VCaP (cell line): Measurements from ENCODE around the gene CCBE1.

Source experiments
- H3K27ac ChIP-seq: fragments of 450-650 bp; 2 replicates; pipeline ENCODE4 v1.5.1; 2017
- TF ChIP-seq, protein P1 (sequence below): fragments of 450-650 bp; conservative IDR thresholded peaks from 2 replicates; pipeline ENCODE4 v1.5.1; 2017; ENCODE audit warnings: mild to moderate bottlenecking, moderate library complexity

The CCBE1 gene

DNA sequence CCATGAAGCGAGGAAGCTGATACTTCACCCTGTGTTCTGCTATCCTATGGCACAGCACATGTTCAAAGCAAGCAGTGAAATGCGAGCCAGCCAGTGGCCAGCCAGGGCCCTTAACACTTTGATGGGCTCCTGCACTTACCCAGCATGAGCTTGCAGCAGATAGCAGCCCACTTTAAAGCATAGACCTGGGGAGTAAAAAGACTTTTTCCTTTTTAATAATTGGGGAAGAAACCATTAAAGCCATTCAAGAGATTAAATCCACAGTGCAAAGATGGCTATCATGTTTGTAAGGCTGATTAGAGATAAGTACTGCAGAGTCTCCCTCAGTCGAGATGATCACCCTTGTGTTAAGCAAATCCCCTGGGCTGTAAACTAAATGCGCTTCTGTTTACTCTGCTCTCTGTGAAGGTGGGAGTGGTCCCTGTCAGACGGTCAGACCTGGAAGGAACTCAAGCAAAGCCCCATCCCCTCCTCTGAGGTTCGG, 15.7 kb downstream of the CCBE1 start:
- H3K27ac ChIP-seq: peak overlapping the region; percentile 40
- TF ChIP-seq, protein P1, sequence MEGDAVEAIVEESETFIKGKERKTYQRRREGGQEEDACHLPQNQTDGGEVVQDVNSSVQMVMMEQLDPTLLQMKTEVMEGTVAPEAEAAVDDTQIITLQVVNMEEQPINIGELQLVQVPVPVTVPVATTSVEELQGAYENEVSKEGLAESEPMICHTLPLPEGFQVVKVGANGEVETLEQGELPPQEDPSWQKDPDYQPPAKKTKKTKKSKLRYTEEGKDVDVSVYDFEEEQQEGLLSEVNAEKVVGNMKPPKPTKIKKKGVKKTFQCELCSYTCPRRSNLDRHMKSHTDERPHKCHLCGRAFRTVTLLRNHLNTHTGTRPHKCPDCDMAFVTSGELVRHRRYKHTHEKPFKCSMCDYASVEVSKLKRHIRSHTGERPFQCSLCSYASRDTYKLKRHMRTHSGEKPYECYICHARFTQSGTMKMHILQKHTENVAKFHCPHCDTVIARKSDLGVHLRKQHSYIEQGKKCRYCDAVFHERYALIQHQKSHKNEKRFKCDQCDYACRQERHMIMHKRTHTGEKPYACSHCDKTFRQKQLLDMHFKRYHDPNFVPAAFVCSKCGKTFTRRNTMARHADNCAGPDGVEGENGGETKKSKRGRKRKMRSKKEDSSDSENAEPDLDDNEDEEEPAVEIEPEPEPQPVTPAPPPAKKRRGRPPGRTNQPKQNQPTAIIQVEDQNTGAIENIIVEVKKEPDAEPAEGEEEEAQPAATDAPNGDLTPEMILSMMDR: no peak

DNA sequence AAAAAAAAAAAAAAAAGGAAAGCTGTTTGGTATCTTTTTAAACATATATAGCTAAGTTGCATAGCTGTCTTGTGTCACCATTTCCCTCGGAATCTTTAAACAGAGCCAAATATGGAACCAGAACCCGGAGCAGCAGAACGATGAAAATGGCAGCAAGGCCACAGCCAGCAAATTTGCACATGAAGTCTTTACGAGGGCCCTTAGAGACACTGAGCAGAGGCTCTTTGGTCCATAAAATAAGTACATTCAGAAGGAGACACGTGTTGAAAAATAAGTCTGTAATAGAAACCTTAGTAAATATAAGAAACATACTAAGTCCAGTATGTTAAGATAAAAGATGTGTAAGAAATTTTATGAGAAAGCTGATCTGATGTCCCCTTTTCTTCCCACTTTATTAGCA, 16.2 kb downstream of the CCBE1 start:
- H3K27ac ChIP-seq: peak overlapping the region; percentile 40
- TF ChIP-seq, protein P1: no peak

DNA sequence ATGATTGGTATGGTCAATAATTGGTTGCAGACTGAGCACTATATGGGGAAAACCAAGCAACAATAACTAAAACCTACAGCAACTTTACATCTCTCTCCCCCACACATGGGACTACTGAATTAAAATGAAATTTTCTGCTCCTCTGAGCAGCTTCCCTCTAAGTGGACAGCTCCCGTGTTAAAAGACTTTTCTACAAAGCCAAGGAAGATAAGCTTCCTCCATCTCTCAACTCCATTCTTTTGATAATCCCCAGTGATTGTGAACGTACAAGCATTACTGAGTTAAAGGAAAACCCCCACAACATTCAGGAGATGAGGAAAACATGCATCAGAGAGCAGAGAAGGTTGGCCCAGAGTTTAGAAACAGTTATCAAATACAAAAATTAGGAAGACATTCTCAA, 21.9 kb downstream of the CCBE1 start:
- H3K27ac ChIP-seq: no peak overlapping the region
- TF ChIP-seq, protein P1: no peak

DNA sequence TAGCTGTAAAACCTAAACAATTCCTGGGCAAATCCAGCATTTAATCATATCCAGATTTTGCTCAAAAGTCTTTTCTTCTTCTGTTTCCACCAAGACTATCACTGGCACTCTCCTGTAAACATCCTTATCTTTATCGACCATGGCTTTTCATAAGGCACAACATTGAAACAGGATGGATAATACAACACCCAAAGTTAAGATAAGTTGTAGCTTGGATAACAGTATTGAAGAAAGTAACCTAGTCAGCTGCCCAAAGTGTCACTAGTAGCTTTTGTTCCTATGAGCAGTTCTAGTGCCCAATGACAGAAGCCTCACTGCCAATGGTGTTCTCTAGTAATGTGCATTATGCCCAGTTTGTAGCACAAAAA, 22.3 kb downstream of the CCBE1 start:
- TF ChIP-seq, protein P1: no peak
- H3K27ac ChIP-seq: no peak overlapping the region

DNA sequence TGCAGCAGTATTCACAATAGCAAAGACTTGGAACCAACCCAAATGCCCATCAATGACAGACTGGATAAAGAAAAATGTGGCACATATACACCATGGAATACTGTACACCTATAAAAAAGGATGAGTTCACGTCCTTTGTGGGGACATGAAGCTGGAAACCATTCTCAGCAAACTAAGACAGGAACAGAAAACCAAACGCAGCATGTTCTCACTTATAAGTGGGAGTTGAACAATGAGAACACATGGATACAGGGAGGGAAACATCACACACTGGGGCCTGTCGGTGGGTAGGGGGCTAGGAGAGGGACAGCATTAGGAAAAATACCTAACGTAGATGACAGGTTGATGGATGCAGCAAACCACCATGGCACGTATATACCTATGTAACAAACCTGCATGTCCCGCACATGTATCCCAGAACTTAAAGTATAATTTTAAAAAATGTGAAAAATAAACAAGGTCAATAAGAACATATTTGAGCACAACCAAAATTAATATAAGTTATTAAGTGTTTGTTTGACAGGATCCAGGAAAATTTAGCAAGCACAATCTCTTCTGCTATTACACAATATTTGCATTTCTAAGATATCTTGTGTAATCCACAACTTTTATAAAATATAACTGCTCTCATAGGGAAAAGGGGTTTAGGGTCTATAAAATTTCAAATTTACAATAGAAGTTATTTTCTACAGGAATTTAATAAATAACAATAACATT, 22.9 kb downstream of the CCBE1 start:
- TF ChIP-seq, protein P1: no peak
- H3K27ac ChIP-seq: no peak overlapping the region

DNA sequence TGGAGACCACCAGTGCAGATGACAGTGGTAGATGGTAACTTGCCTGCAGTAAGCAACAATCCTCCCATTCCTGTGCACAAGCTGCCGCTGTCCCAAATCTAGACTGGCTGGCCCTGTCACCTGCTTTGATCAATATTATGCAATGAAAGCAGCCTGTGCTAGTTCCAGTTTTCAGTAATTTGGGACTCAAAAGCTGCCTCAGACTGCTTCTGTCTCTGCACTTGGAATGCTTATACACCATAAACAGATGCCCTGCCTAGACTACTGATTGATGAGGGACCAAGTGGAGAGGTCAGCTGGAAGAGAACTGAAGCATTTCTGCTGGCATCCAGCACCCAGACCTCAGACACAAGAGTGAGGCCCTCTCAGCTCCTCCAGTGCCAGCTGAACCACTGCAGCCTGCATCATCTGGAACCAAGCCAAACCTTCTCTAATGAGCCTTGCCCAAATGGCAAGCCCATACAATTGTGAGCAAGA, 24.9 kb downstream of the CCBE1 start:
- TF ChIP-seq, protein P1: no peak

DNA sequence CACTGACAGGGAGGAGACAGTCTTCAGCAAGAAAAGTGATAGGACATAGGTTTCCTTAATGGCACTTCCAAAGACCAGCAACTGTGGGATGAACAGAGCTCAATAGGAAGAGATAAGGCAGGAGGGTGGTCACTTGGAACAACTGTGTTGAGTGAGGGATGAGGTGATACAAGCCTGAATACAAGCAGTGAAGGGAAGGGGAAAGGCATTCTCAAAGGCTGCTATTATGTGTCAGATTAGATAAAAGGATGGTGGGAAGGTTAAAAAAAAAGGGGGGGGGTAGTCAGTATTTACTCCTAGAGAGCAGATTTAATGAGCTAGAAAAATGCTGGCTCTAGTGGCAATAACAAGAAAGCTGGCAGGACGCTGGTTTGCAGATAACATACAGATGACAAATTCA, 25.7 kb downstream of the CCBE1 start:
- no peak overlapping the region for H3K27ac ChIP-seq
- TF ChIP-seq, protein P1: no peak

More for the DNA sequence above, 24.9 kb downstream of the CCBE1 start:
- no peak overlapping the region for H3K27ac ChIP-seq
